IPS-15b (cell line): ENCODE results near the gene NEDD4L.
A peak's percentile ranks its signal among the peaks of the same experiment; 100 is the strongest.

Source experiments
- H3K27me3 ChIP-seq: one replicate; pipeline ENCODE4 v1.6.1; 2013; ENCODE audit warnings: low read length; ENCODE audit not compliant: control insufficient read depth, insufficient read depth
- H3K36me3 ChIP-seq: one replicate; pipeline ENCODE4 v1.6.1; 2013; ENCODE audit warnings: low read length; ENCODE audit not compliant: control insufficient read depth, insufficient read depth
- H3K4me1 ChIP-seq: one replicate; pipeline ENCODE4 v1.6.1; 2013; ENCODE audit warnings: mild to moderate bottlenecking, low read length; ENCODE audit not compliant: control insufficient read depth, insufficient read depth
- H3K4me3 ChIP-seq: one replicate; pipeline ENCODE4 v1.5.1; 2013; ENCODE audit warnings: low read depth, low read length
- H3K9ac ChIP-seq: one replicate; pipeline ENCODE4 v1.6.1; 2013; ENCODE audit warnings: low read depth, mild to moderate bottlenecking, low read length
- H3K9me3 ChIP-seq: one replicate; pipeline ENCODE4 v1.6.1; 2013; ENCODE audit warnings: mild to moderate bottlenecking, low read length; ENCODE audit not compliant: control insufficient read depth, insufficient read depth

Gene NEDD4L

DNA sequence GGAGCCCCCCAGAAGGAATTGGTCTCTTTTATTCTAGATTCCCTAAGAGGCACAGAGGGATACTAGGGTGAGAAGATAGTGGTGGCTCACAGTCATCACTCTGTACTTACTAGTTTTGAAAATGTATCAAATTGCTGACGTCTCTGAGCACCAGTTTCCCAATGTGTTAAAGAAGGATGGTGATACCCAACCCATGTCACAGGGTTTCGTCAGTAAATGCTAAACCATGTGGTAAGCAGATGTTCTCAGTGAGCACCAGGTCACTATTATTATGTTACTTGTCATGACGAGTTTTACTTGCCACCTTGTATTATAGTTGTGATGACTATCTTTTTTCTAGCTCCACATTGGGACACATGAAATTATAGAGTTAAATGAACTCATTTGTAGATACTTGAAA, 54.7 kb downstream of the NEDD4L start:
- peaks cover 26% of the 10 kb centered on the region for H3K4me1 ChIP-seq
- H3K36me3 ChIP-seq, result no peaks in the 10 kb centered on the region
- H3K9me3 ChIP-seq, result no peaks in the 10 kb centered on the region
- H3K4me3 ChIP-seq, result no peak overlapping the region
- no peaks in the 10 kb centered on the region for H3K27me3 ChIP-seq
- H3K9ac ChIP-seq, result no peak overlapping the region

DNA sequence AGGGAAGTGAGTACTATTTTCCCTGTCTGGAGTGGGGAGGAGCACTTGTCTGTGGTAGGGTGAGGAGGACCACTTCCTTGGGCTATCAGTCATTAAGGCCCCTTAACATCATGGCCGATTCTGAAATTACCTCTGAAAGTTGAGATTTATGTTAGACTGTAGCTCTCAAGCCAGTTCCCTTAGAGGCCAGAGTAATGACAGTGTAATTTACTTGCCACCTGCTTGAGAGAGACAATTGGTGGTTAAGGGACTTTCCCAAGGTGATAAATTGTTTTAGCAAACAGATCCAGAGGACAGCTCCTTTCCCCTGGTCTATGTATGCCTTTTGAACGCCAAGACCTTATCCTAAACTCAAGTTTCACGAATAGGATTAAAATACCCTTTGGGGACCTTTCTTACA, 56.1 kb downstream of the NEDD4L start:
- no peaks in the 10 kb centered on the region for H3K36me3 ChIP-seq
- peaks cover 31% of the 10 kb centered on the region for H3K4me1 ChIP-seq
- no peak overlapping the region for H3K9ac ChIP-seq
- H3K9me3 ChIP-seq, result no peaks in the 10 kb centered on the region
- no peaks in the 10 kb centered on the region for H3K27me3 ChIP-seq
- H3K4me3 ChIP-seq, result no peak overlapping the region

DNA sequence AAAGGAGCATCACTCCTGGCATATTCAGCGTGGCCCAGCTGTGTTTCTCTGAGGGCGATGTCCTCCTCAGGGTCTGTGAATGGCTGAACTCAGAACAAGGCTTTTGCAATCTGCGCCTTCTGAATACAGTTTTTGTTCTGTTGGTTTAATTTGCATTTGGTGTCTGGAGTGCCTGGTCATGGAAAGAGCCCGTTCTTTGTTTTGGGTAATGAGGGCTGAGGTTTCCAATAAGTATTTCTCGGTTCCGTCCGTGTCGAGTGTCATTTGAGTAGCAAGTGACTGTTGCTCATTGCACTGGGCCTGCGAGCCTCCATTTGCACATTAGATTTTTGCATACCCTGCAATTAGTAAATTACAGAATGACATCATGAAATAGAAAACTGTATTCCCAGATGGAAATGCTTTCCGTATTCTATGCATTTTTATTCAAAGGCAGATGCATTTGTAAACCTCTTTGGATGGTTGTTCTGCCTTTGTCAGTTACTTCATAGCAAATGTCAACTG, 57.3 kb downstream of the NEDD4L start:
- Histone ChIP-seq H3K9ac (no peak overlapping the region), H3K4me1 (peaks cover 43% of the 10 kb centered on the region), H3K9me3 (no peaks in the 10 kb centered on the region), H3K36me3 (no peaks in the 10 kb centered on the region), H3K4me3 (no peak overlapping the region), H3K27me3 (no peaks in the 10 kb centered on the region)

DNA sequence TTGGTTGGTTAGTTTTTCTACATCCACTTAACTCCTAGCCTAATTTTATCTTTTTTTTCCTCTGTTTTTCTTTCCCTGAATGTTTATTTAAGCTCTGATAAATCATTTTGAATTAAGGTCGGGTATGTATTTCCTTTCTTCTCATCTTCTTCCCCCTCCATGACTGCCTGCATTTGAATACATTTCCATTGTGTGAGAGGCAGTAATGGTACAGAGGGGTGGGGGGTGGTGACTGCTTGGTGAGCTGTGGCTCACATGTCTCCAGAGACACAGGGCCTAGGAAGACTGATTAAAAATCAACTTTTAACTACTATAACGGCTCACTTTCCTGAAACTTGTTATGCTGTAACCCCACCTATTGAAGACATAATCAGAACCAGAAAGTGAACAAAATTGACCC, 58.0 kb downstream of the NEDD4L start:
- H3K9me3 ChIP-seq, result no peaks in the 10 kb centered on the region
- peaks cover 47% of the 10 kb centered on the region for H3K4me1 ChIP-seq
- no peaks in the 10 kb centered on the region for H3K27me3 ChIP-seq
- peak overlapping the region; percentile 6 for H3K9ac ChIP-seq
- H3K36me3 ChIP-seq, result no peaks in the 10 kb centered on the region
- no peak overlapping the region for H3K4me3 ChIP-seq

DNA sequence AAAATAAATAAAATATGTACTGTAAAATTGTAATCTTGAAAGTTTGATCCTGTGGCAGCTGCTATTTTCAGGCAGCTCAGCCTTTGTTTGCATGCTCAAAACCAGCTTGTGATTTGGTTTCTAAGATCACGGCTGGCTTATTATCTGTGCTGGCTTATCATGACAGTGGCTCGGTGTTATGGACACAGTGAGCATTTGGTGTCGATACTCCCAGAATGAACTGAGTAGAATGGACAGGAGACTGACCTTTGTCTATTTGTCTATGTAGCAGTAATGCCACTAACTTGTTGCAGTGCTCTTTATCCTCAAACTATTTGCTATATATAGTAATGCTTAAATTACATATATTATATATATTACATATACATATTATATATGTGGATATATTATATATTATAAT, 58.8 kb downstream of the NEDD4L start:
- Histone ChIP-seq H3K9ac (no peak overlapping the region), H3K4me1 (peaks cover 46% of the 10 kb centered on the region), H3K36me3 (no peaks in the 10 kb centered on the region), H3K27me3 (no peaks in the 10 kb centered on the region), H3K4me3 (no peak overlapping the region), H3K9me3 (no peaks in the 10 kb centered on the region)

DNA sequence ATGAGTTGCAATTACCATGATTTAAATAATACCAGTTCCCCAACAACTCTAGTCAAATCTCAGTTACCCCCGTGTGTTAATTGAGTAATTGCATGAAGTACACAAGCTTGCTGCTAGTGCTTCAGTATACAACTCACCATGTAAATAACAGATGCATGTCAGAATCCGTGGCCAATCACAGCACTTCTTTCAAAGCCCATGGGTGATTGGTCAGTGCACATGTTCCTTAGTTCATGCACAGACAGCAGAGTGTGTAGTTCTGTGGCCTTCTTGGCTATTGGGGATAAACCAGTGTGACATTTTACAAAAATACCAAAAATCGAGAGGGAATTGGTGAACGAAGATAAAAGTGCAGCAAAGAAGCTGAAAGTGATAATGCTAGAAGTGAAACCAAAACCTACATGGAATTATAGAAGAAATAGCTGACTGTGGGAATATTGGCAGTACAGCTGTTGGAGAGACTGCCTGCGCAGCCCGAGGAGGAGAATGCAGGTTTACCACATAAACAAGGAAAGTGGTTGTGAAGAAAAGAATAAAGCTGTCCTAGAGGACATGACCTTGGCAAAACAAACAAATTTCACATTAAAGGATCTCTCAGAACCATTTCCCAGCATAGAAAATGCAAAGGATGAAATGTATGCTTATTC, 59.4 kb downstream of the NEDD4L start:
- H3K9ac ChIP-seq, result no peak overlapping the region
- H3K9me3 ChIP-seq, result no peaks in the 10 kb centered on the region
- H3K27me3 ChIP-seq, result no peaks in the 10 kb centered on the region
- peaks cover 46% of the 10 kb centered on the region for H3K4me1 ChIP-seq
- H3K36me3 ChIP-seq, result no peaks in the 10 kb centered on the region
- no peak overlapping the region for H3K4me3 ChIP-seq

DNA sequence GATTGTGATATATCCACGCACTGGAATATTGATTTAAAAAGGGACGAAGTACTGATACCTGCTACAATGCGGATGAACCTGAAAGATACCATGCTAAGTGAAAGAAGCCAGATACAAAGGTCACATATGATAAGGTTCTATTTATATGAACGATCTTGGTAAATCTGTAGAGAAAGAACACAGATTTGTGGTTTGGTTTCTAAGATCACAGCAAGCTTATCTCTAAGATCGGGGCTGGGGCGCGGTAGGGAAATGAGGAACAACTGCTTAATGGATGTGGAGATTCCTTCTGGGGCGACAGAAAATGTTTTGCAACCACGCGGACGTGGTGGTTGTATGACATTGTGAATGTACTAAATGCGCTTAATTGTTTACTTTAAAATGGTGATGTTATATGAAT, 60.1 kb downstream of the NEDD4L start:
- Histone ChIP-seq H3K36me3 (no peaks in the 10 kb centered on the region), H3K9ac (no peak overlapping the region), H3K27me3 (no peaks in the 10 kb centered on the region), H3K9me3 (no peaks in the 10 kb centered on the region), H3K4me1 (peaks cover 46% of the 10 kb centered on the region), H3K4me3 (no peak overlapping the region)

DNA sequence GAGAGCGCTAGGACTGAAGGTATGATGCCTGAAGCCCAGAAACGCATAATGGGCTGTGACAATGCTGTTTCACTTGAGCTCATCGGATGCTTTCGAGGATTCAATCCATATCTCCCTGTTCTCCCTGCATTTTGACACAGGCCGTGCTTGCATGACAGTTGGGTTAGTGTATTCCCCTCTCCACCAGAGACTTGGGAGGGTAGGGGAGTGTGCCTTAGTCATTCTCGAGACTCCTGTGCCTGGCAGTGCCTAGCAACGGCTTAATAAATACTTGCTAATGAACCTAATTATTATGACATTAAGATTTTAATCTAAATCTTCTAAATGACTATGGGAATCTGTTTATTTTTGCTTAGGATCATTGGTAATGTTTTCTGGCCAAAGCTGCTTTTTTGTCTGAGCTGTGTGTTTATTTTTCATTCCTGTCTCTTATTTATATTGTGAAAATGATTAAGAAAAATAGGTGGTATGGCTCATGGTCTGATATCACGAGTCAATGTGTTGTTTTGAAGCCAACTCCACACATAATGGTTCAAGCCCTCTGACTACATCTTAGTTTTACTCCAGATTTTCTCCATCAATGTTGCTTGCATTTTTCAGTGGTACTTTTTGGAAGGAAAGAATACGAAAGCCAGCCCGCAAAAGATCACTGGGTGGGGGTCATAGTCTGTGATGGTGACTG, 61.3 kb downstream of the NEDD4L start:
- no peak overlapping the region for H3K4me3 ChIP-seq
- no peaks in the 10 kb centered on the region for H3K9me3 ChIP-seq
- no peaks in the 10 kb centered on the region for H3K36me3 ChIP-seq
- H3K9ac ChIP-seq, result peak overlapping the region; percentile 28
- H3K27me3 ChIP-seq, result no peaks in the 10 kb centered on the region
- H3K4me1 ChIP-seq, result peaks cover 46% of the 10 kb centered on the region

DNA sequence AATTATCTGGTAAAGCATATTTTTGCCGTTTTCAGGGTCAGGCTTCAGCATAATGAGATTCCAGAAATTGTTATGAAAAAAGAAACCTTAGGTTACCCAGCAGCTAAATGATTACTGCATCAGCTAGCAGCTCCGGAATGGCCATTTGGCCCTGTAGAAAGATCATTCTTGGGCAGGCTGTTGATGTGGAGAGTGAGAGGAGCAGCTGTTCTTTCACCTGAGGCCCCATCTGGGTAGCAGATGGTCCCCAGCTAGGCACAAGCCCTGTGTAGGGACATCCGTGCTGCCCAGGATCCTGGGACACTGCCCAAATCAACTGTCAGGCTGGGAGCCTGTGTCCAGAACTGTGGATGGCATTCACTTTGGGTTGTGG, 61.8 kb downstream of the NEDD4L start:
- Histone ChIP-seq H3K4me1 (peaks cover 45% of the 10 kb centered on the region), H3K9ac (no peak overlapping the region), H3K4me3 (no peak overlapping the region)

DNA sequence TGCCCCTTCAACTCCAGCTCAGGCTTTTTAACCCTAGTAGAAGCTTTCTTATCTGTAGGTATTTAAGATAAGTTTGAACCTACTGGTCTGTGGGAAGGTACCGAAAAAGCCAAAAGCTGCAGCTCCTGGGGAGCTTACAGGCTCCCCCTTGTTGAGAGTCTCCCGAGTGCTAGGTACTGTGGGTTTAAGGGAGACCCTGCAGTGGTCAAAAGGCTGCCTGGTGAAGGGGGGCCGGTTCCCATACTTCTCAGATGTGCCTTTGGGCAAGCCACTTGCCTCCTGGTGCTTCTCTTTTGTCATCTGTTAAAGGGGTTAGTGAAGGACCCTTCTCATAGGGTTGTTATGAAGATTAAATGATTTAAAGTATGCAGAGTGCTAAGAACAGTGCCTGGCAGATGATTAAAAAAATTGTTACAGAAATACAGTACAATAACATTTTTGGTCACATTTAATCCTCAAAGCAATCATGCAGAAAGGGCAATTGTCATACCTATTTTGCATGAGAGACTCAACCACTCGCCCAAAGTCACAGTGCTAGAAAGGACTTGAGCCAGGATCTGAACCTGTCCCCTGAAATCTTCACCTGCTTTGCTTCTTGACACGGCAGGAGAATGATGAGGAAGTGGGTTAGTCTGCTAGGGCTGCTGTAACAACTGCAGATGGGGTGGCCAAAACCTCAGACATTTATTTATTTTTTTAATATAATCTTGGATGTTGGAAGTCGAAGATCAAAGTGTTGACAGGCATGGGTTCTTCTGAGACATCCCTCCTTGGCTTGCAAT, 62.5 kb downstream of the NEDD4L start:
- peaks cover 39% of the 10 kb centered on the region for H3K4me1 ChIP-seq
- no peak overlapping the region for H3K9ac ChIP-seq
- no peak overlapping the region for H3K4me3 ChIP-seq
- H3K36me3 ChIP-seq, result no peaks in the 10 kb centered on the region
- no peaks in the 10 kb centered on the region for H3K9me3 ChIP-seq
- H3K27me3 ChIP-seq, result no peaks in the 10 kb centered on the region

More for the DNA sequence above, 61.8 kb downstream of the NEDD4L start:
- Histone ChIP-seq H3K36me3 (no peaks in the 10 kb centered on the region), H3K9me3 (no peaks in the 10 kb centered on the region), H3K27me3 (no peaks in the 10 kb centered on the region)

DNA sequence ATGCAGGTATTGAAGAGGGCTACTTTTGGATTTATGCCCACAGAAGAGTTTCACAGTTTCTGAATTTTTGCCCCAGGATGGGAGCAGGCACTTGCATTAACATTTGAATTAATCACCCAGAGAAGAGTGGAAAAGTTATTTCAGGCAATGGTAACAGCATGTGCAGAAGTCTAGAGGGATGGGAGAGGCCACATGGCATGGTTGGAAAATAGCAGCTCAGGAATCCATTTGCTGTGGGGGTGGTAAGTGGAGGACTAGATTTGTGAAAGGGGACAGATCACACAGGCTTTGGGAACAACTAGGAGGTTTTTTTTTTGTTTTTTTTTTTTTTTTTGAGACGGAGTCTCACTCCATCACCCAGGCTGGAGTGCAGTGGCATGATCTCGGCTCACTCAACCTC, 65.2 kb downstream of the NEDD4L start:
- no peak overlapping the region for H3K4me3 ChIP-seq
- peaks cover 23% of the 10 kb centered on the region for H3K4me1 ChIP-seq
- no peak overlapping the region for H3K9ac ChIP-seq
- H3K27me3 ChIP-seq, result no peaks in the 10 kb centered on the region
- no peaks in the 10 kb centered on the region for H3K36me3 ChIP-seq
- no peaks in the 10 kb centered on the region for H3K9me3 ChIP-seq

DNA sequence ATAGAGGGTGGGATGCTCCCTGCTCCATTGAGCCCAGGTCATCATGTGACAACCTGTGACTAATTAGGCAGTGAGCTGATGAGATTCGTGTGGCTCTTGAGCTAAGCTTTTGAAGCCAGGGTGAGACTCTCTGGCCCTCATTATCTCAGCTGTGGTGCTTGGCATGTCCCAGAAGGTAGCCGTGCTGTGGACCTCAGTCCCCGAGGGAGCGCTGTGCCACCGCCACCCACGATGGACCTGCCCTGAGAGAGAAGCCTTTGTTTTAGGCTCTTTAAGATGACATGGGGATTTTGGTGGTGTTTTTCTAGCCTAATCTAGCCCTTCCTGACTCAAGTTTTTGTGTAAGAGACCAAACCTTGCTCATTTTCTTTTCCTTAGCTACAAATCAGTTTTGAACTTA, 66.4 kb downstream of the NEDD4L start:
- no peaks in the 10 kb centered on the region for H3K27me3 ChIP-seq
- no peak overlapping the region for H3K4me3 ChIP-seq
- no peaks in the 10 kb centered on the region for H3K36me3 ChIP-seq
- no peak overlapping the region for H3K9ac ChIP-seq
- no peaks in the 10 kb centered on the region for H3K9me3 ChIP-seq
- H3K4me1 ChIP-seq, result peaks cover 16% of the 10 kb centered on the region
